OCI-LY3 (cell line): ENCODE measurements around the gene TCAIM.

Experiments used
- EZH2phosphoT487 ChIP-seq: fragments of 200-600 bp; shearing (Covaris generic); IDR thresholded peaks from 2 replicates; pipeline ENCODE4 v1.6.1; 2018; ENCODE audit warnings: antibody characterized with exemption, mixed run types, low read depth
- TF ChIP-seq, protein P1 (sequence below): fragments of 200-600, 300-600 bp; sonication (generic); IDR thresholded peaks from 2 replicates; pipeline ENCODE4 v1.5.1; 2014; ENCODE audit warnings: antibody characterized with exemption, low read length, low read depth

DNA sequence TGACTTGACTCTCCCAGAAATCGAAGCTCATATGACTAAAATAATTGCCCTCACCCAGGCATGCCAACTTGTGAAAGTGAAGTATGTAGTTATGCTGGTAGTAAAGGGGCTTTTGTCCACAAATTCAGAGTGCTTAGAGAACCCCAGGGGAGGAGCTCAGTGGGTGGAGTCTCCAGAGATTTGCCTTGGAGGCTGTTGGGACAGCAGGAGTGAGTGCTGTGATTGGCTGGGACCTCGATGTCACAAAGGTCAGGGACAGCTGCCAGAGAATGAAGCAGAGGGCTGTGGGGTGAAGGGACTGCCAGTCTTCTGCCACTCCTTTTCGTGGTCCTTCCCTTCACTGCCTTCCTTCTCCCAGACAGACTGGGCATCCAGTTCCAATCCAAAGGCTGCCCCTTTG lies 89.1 kb downstream of the TCAIM start:
- TF ChIP-seq, protein P1, sequence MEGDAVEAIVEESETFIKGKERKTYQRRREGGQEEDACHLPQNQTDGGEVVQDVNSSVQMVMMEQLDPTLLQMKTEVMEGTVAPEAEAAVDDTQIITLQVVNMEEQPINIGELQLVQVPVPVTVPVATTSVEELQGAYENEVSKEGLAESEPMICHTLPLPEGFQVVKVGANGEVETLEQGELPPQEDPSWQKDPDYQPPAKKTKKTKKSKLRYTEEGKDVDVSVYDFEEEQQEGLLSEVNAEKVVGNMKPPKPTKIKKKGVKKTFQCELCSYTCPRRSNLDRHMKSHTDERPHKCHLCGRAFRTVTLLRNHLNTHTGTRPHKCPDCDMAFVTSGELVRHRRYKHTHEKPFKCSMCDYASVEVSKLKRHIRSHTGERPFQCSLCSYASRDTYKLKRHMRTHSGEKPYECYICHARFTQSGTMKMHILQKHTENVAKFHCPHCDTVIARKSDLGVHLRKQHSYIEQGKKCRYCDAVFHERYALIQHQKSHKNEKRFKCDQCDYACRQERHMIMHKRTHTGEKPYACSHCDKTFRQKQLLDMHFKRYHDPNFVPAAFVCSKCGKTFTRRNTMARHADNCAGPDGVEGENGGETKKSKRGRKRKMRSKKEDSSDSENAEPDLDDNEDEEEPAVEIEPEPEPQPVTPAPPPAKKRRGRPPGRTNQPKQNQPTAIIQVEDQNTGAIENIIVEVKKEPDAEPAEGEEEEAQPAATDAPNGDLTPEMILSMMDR = no peak
- no peak for TF ChIP-seq EZH2phosphoT487
